ENCODE data around the gene CES4A.

- TF ChIP-seq CTCF (conservative IDR thresholded peaks at IDR 0.05; ENCODE audit: low read length) (no peak), EZH2phosphoT487 (IDR thresholded peaks at IDR 0.05; ENCODE audit: borderline replicate concordance) (no peak)
Measured at GRCh38 chr16:67019171-67019570, 30.8 kb downstream of the CES4A start.

Measured in Loucy (cell line).